Posterior vena cava (tissue), 2 donors: ENCODE measurements around the gene ZFYVE27. TPM values are rescaled to one million over a fixed set of nuclear protein-coding genes. Genes with fewer than 3 reads are reported as not detected.

Source experiments
- DNase-seq: peaks from one replicate; pipeline ENCODE4 v3.0.0-alpha.2; 2020; ENCODE audit warnings: low spot score
- intact Hi-C, 2 donors: fragments of 100-400 bp; cut with DNase I; formaldehyde crosslinking; loops; one replicate each; pipeline versions ENCODE4 v1.14.1 to v1.14.2; 2022 to 2023
- total RNA-seq, 2 donors: library from RNA; stranded (reverse); fragmentation: NEBNext Ultra II Directional; extraction: Animal tissue kit (Norgen Biotek cat#: 25700); gene quantifications; one replicate each; pipeline ENCODE4 v1.2.1, GENCODE V29; 2021
- donor health status: DM: yes; HTN: yes; CAD: no.
- donor health status: DM: yes; HTN: yes; CAD: no.

ZFYVE27 gene
- total RNA-seq, 2 donors from 2014 or later = 15.8 to 16.0 TPM

GRCh38 chr10:97736403-97736901 is 476 bp upstream of the ZFYVE27 start:
- intact Hi-C loops = loop anchor here in 1 of 2 donors (5.0 kb wide), 1 partner anchor 49 kb away; the partner anchor contains the start of gene AVPI1

GRCh38 chr10:97737770-97738265 is 890 bp downstream of the ZFYVE27 start:
- DNase-seq = no peak
- intact Hi-C loops = loop anchor here in 1 of 2 donors (5.0 kb wide), 1 partner anchor 51 kb away; the partner anchor contains the start of gene AVPI1

More at GRCh38 chr10:97736403-97736901, 476 bp upstream of the ZFYVE27 start:
- DNase-seq = no peak

- intact Hi-C loops = loop anchor here in 1 of 2 donors (5.0 kb wide), 1 partner anchor 51 kb away; the partner anchor contains the start of gene AVPI1
These were observed 1.7 kb downstream of the ZFYVE27 start for GRCh38 chr10:97738616-97739015.

GRCh38 chr10:97740613-97741012 is 3.7 kb downstream of the ZFYVE27 start:
- DNase-seq = no peak
- intact Hi-C loops = no loop called here

More at GRCh38 chr10:97738616-97739015, 1.7 kb downstream of the ZFYVE27 start:
- no peak for DNase-seq

- DNase-seq = no peak
- intact Hi-C loops = no loop called here
These were observed 6.4 kb downstream of the ZFYVE27 start for GRCh38 chr10:97743169-97743943.

GRCh38 chr10:97744405-97745035 is 7.6 kb downstream of the ZFYVE27 start:
- intact Hi-C loops = no loop called here
- DNase-seq = peak; percentile 12

GRCh38 chr10:97747573-97747972 is 10.6 kb downstream of the ZFYVE27 start:
- intact Hi-C loops = no loop called here
- no peak for DNase-seq

GRCh38 chr10:97748116-97748515 is 11.2 kb downstream of the ZFYVE27 start:
- peak; percentile 68 for DNase-seq
- intact Hi-C loops = no loop called here

GRCh38 chr10:97752956-97753355 is 16.0 kb downstream of the ZFYVE27 start:
- DNase-seq = peak; percentile 51
- intact Hi-C loops = no loop called here

- intact Hi-C loops = no loop called here
These were observed 17.8 kb downstream of the ZFYVE27 start for GRCh38 chr10:97754726-97755125.

GRCh38 chr10:97755718-97756117 is 18.8 kb downstream of the ZFYVE27 start:
- peak; percentile 46 for DNase-seq
- intact Hi-C loops = no loop called here

More at GRCh38 chr10:97754726-97755125, 17.8 kb downstream of the ZFYVE27 start:
- no peak for DNase-seq

- intact Hi-C loops = no loop called here
These were observed 20.5 kb downstream of the ZFYVE27 start for GRCh38 chr10:97757471-97757870.

GRCh38 chr10:97759158-97759887 is 22.4 kb downstream of the ZFYVE27 start:
- intact Hi-C loops = no loop called here
- peak; percentile 86 for DNase-seq

More at GRCh38 chr10:97757471-97757870, 20.5 kb downstream of the ZFYVE27 start:
- no peak for DNase-seq

GRCh38 chr10:97759946-97760345 is 23.0 kb downstream of the ZFYVE27 start:
- intact Hi-C loops = no loop called here

GRCh38 chr10:97760461-97761257 is 23.7 kb downstream of the ZFYVE27 start:
- no peak for DNase-seq
- intact Hi-C loops = no loop called here

More at GRCh38 chr10:97759946-97760345, 23.0 kb downstream of the ZFYVE27 start:
- no peak for DNase-seq

GRCh38 chr10:97761331-97761865 is 24.5 kb downstream of the ZFYVE27 start:
- DNase-seq = no peak
- intact Hi-C loops = no loop called here

- intact Hi-C loops = no loop called here
- DNase-seq = no peak
These were observed 25.1 kb downstream of the ZFYVE27 start for GRCh38 chr10:97762056-97762455.

- intact Hi-C loops = no loop called here
- no peak for DNase-seq
These were observed 25.9 kb downstream of the ZFYVE27 start for GRCh38 chr10:97762816-97763215.
